HEK293T (cell line): ENCODE results near the gene PEDS1.

Source experiments
- CTCF ChIA-PET: fragments of 350-600 bp; formaldehyde crosslinking; extraction: SDS; loops from one replicate; lab custom pipeline; 2021; ENCODE audit warnings: antibody characterized with exemption, inconsistent platforms; lab: Yijun Ruan, JAX
- POLR2A ChIA-PET: fragments of 350-600 bp; formaldehyde crosslinking; extraction: SDS; loops from one replicate; lab custom pipeline; 2020; ENCODE audit warnings: antibody characterized with exemption, inconsistent platforms; lab: Yijun Ruan, JAX
- DNase-seq: peaks from one replicate; pipeline ENCODE4 v3.0.0; 2012; ENCODE audit warnings: mixed read lengths; ENCODE audit errors: extremely low spot score
- ARNT ChIP-seq: fragments of 450-650 bp; IDR thresholded peaks from 2 replicates; pipeline ENCODE4 v1.6.1; 2017; ENCODE audit warnings: mild to moderate bottlenecking
- BHLHE40 ChIP-seq: fragments of 450-650 bp; IDR thresholded peaks from 2 replicates; pipeline ENCODE4 v1.6.1; 2016; ENCODE audit warnings: mild to moderate bottlenecking, moderate library complexity, borderline replicate concordance
- CTBP1 ChIP-seq: fragments of 450-650 bp; IDR thresholded peaks from 2 replicates; pipeline ENCODE4 v1.6.1; 2016; ENCODE audit warnings: borderline replicate concordance
- ELF4 ChIP-seq: fragments of 450-650 bp; IDR thresholded peaks from 2 replicates; pipeline ENCODE4 v1.6.1; 2017; ENCODE audit warnings: antibody characterized with exemption
- FOXA1 ChIP-seq: fragments of 450-650 bp; IDR thresholded peaks from 2 replicates; pipeline ENCODE4 v1.6.1; 2016; ENCODE audit warnings: mild to moderate bottlenecking
- FOXK2 ChIP-seq: fragments of 450-650 bp; IDR thresholded peaks from 2 replicates; pipeline ENCODE4 v1.6.1; 2016; ENCODE audit warnings: mild to moderate bottlenecking
- FOXM1 ChIP-seq: fragments of 450-650 bp; IDR thresholded peaks from 2 replicates; pipeline ENCODE4 v1.6.1; 2017; ENCODE audit warnings: mild to moderate bottlenecking, borderline replicate concordance
- HDGF ChIP-seq: fragments of 450-650 bp; IDR thresholded peaks from 2 replicates; pipeline ENCODE4 v1.6.1; 2017; ENCODE audit warnings: antibody characterized with exemption, borderline replicate concordance
- L3MBTL2 ChIP-seq: fragments of 450-650 bp; conservative IDR thresholded peaks from 2 replicates; pipeline ENCODE4 v1.6.1; 2016; ENCODE audit warnings: mild to moderate bottlenecking
- LEF1 ChIP-seq: fragments of 450-650 bp; IDR thresholded peaks from 2 replicates; pipeline ENCODE4 v1.6.1; 2017; ENCODE audit warnings: mild to moderate bottlenecking, borderline replicate concordance
- NFRKB ChIP-seq: fragments of 450-650 bp; IDR thresholded peaks from 2 replicates; pipeline ENCODE4 v1.6.1; 2016; ENCODE audit warnings: mild to moderate bottlenecking, moderate library complexity
- SP1 ChIP-seq: fragments of 450-650 bp; IDR thresholded peaks from 2 replicates; pipeline ENCODE4 v1.6.1; 2017
- SUZ12 ChIP-seq: fragments of 450-650 bp; IDR thresholded peaks from 2 replicates; pipeline ENCODE4 v1.6.1; 2016; ENCODE audit warnings: mild to moderate bottlenecking
- TARDBP ChIP-seq: fragments of 450-650 bp; IDR thresholded peaks from 2 replicates; pipeline ENCODE4 v1.6.1; 2016
- ZNF384 ChIP-seq: fragments of 450-650 bp; IDR thresholded peaks from 2 replicates; pipeline ENCODE4 v1.6.1; 2016
- TF ChIP-seq, protein P1 (sequence below): fragments of 450-650 bp; IDR thresholded peaks from 2 replicates; pipeline ENCODE4 v1.6.1; 2016

The PEDS1 gene

DNA sequence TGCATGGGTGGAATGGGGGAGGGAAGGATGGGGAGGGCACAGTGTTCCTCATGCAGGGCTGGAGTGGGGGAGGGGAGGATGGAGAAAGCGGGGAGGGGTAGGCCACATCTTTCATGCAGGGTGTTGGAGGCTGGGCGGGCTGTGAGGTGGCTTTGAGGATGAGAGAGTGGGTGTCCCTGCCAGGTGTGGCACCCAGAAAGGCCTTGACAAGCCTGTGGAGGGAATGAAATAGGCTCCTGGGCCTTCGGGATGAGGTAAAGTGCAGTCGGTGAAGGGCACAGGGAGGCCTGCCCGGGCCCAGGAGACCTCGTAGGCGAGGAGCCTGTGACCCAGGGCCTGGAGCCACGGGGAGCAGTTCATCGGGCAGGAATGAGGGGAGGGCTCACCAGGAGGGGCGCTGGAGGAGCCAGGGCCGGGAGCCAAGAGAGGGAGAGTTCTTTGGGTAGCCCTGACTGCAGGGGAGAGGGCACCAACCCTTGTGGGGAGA is 44.7 kb upstream of the PEDS1 start:
- ChIA-PET POLR2A (no interaction called here), CTCF (no interaction called here)
- no peak for DNase-seq
- TF ChIP-seq ELF4 (no peak), BHLHE40 (no peak)

DNA sequence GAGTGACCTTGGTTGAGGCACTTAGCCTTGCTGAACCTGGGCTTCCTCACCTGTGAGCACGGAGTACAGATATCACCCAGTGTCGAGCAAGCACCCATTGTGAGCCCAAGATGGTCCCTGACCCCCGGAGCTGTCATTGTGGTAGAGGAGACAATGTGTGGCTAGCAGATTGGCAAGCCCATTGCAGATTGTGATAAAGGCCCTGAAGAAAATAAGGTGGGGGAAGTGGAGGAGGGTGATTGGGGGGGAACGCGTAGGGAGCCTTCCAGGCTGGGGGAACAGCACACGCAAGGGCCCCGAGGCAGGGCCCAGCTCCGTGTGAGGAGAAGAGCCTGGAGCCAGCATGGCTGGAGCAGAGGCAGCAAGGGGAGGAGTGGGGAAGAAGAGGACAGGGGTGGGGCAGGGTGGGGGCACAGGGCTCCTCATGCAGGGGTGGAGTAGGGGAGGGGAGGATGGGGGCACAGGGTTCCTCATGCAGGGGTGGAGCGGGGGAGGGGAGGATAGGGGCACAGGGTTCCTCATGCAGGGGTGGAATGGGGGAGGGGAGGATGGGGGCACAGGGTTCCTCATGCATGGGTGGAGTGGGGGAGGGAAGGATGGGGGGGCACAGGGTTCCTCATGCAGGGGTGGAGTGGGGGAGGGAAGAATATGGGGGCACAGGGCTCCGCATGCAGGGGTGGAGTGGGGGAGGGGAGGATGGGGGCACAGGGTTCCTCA is 44.1 kb upstream of the PEDS1 start:
- no peak for DNase-seq
- CTCF ChIA-PET = no interaction called here
- TF ChIP-seq, protein P1, sequence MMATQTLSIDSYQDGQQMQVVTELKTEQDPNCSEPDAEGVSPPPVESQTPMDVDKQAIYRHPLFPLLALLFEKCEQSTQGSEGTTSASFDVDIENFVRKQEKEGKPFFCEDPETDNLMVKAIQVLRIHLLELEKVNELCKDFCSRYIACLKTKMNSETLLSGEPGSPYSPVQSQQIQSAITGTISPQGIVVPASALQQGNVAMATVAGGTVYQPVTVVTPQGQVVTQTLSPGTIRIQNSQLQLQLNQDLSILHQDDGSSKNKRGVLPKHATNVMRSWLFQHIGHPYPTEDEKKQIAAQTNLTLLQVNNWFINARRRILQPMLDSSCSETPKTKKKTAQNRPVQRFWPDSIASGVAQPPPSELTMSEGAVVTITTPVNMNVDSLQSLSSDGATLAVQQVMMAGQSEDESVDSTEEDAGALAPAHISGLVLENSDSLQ = no peak
- no peak for TF ChIP-seq LEF1
- no peak for TF ChIP-seq NFRKB
- TF ChIP-seq ARNT = no peak
- TF ChIP-seq TARDBP = no peak
- TF ChIP-seq ZNF384 = no peak
- no peak for TF ChIP-seq FOXA1
- TF ChIP-seq L3MBTL2 = no peak
- no peak for TF ChIP-seq FOXK2
- no peak for TF ChIP-seq FOXM1
- POLR2A ChIA-PET = no interaction called here

DNA sequence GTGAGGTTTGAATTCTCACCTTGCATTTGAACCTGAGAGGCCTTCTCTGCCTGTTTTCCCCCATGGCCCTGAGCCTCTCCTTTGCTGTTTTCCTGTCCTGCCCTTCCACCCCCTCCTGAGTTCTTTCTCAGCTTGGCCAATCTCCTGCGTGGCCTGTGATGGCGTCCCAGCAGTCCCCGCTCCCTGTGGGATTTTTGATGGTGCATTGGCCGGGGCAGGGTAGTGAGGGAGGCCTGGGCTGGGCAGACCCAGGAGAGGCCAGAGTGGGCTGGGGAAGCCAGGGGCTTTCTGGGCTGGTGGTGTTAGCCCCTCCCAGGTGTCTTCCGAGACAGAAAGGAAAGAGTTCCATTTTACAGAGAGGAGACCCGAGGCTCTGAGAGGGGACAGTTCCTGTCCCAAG is 43.4 kb upstream of the PEDS1 start:
- TF ChIP-seq ARNT (no peak), FOXM1 (no peak), L3MBTL2 (no peak), ELF4 (no peak), TARDBP (no peak), BHLHE40 (no peak), HDGF (no peak), NFRKB (no peak)
- POLR2A ChIA-PET = no interaction called here
- DNase-seq = no peak
- CTCF ChIA-PET = no interaction called here

DNA sequence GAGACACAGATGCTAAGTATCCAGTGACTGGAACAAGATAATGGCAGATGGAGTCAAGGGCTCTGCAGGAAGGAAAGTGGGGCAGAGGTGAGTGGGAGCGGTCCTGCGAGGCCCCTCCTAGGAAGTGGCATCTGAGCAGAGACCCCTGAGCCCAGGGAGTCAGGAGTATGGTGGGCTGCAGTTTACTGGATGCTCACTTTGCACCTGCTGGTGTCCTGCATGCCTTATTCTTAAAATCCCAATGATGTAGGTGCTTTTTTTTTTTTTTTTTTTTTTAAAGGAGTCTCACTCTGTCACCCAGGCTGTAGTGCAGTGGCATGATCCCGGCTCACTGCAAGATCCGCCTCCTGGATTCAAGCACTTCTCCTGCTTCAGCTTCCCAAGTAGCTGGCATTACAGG is 42.7 kb upstream of the PEDS1 start:
- ChIA-PET POLR2A (no interaction called here), CTCF (no interaction called here)
- peak; percentile 3 for DNase-seq
- TF ChIP-seq LEF1 (no peak), ZNF384 (no peak), NFRKB (no peak), SUZ12 (no peak), FOXM1 (no peak), FOXK2 (no peak), BHLHE40 (no peak), FOXA1 (no peak), CTBP1 (no peak)
- TF ChIP-seq, protein P1 = no peak

DNA sequence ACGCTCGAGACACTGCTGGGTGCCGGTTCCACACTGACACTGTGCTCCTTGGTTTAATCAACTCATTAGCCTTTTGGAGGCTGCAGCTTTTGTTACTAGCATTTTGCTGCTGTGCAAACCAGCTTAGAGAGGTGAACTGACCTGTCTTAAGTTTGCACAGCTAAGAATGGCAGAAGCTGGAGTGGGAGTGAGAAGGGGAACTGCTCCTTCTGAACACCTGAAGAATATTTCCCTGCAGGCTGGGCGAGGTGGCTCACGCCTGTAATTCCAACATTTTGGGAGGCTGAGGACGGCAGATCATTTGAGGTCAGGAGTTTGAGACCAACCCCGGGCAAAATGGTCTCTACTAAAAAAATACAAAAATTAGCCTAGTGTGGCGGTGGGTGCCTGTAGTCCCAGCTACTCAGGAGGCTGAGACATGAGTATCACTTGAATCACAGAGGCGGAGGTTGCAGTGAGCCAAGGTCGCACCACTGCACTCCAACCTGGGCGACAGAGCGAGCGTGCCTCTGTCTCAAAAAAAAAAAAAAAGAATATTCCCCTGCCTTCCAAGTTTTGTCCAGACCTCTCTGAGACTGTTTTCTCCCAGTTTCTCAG is 42.1 kb upstream of the PEDS1 start:
- DNase-seq = no peak
- ChIA-PET POLR2A (no interaction called here), CTCF (no interaction called here)
- TF ChIP-seq L3MBTL2 (no peak), ZNF384 (no peak), NFRKB (no peak), LEF1 (no peak), FOXA1 (no peak), HDGF (no peak), BHLHE40 (no peak), SP1 (no peak), FOXK2 (no peak), FOXM1 (no peak), ARNT (no peak), CTBP1 (no peak), ELF4 (no peak), TARDBP (no peak), SUZ12 (no peak)
- TF ChIP-seq, protein P1 = no peak

DNA sequence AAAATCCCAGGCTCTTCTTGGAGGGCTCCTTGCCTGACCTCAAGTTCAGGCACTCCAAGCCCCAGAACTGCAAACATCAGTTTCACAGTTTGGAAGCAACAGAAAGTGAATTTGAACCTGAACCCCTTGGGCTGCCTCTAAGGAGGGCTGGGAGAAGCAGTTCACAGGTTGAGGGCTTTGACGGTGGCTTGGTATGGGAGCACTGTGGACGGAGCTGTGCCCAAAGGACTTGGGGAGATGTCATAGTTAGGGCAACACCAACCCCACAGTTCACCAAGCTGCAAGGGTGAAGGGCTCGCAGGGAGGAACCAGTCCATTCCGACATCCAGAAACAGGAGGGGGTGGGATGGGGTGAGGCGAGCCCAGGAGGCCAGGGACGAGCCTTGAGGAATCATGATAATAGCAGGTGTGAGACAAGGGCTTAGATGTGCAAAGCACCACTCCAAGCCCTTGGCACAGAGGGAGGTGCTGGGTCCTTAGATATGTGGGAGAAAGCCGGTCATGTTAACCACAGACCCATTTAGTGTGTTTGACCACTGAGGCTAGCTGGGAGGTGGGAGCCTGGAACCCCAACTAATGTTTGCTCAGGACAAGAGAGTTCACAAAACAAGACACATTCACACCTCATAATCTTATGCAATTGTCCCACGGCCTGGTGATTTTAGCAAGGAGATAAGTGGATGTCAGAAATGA is 41.5 kb upstream of the PEDS1 start:
- peak; percentile 4 for DNase-seq
- CTCF ChIA-PET = no interaction called here
- POLR2A ChIA-PET = no interaction called here
- TF ChIP-seq ARNT (no peak), CTBP1 (no peak), LEF1 (no peak), FOXM1 (no peak), FOXA1 (no peak)
- TF ChIP-seq, protein P1 = no peak
